Cardiac fibroblast (primary cell): Measurements from ENCODE around the gene TANC1.

Experiments
- DNase-seq, 2 donors: peaks; one replicate each; pipeline versions ENCODE4 v3.0.0 to v3.0.0-alpha.2; 2010; ENCODE audit warnings: low read depth in 2 of 2
- H3K4me3 ChIP-seq, 2 donors: replicated peaks in 1 of 2; 1 replicate in 1 of 2; 2 replicates in 1 of 2; pipeline ENCODE4 v1.5.1; 2011; ENCODE audit warnings: low read depth in 2 of 2, low read length in 2 of 2, mild to moderate bottlenecking in 2 of 2, moderate library complexity in 1 of 2
- CTCF ChIP-seq: IDR thresholded peaks from one replicate; pipeline ENCODE4 v1.5.1; 2011; ENCODE audit warnings: low read depth, mild to moderate bottlenecking, low read length, inconsistent platforms

The TANC1 gene

GRCh38 chr2:159199761-159200465 is 231.5 kb downstream of the TANC1 start:
- no peak for TF ChIP-seq CTCF
- DNase-seq, result peak; percentile 30 to 68
- H3K4me3 ChIP-seq, result no peak overlapping the region

GRCh38 chr2:159200498-159200897 is 232.1 kb downstream of the TANC1 start:
- no peak overlapping the region for H3K4me3 ChIP-seq
- peak; percentile 10 to 86 for DNase-seq
- TF ChIP-seq CTCF, result no peak

- DNase-seq, result peak; percentile 48 to 58
- TF ChIP-seq CTCF, result no peak
- no peak overlapping the region for H3K4me3 ChIP-seq
Observed at GRCh38 chr2:159201360-159202063, 233.1 kb downstream of the TANC1 start.

- TF ChIP-seq CTCF, result peak; percentile 16
- DNase-seq, result peak; percentile 96 to 98
- H3K4me3 ChIP-seq, result no peak overlapping the region
Observed at GRCh38 chr2:159202568-159203071, 234.2 kb downstream of the TANC1 start.

GRCh38 chr2:159204381-159205144 is 236.1 kb downstream of the TANC1 start:
- no peak for TF ChIP-seq CTCF

GRCh38 chr2:159206736-159207380 is 238.4 kb downstream of the TANC1 start:
- DNase-seq, result no peak
- H3K4me3 ChIP-seq, result no peak overlapping the region
- TF ChIP-seq CTCF, result no peak

More at GRCh38 chr2:159204381-159205144, 236.1 kb downstream of the TANC1 start:
- no peak for DNase-seq
- no peak overlapping the region for H3K4me3 ChIP-seq
